SK-N-MC (cell line): ENCODE results near the gene AP5M1.

ENCODE experiments used
- EZH2 ChIP-seq: fragments of 200-600 bp; sonication (generic); IDR thresholded peaks from one replicate; pipeline ENCODE4 v1.6.1; 2017; ENCODE audit warnings: antibody characterized with exemption
- FOXP2 ChIP-seq: optimal IDR thresholded peaks from 2 replicates; pipeline ENCODE3; 2011; ENCODE audit warnings: mild to moderate bottlenecking, moderate library complexity; ENCODE audit not compliant: insufficient read depth; ENCODE audit errors: extremely low read length, control extremely low read depth
- POLR2AphosphoS5 ChIP-seq: IDR thresholded peaks from 2 replicates; pipeline ENCODE4 v1.6.1; 2012; ENCODE audit warnings: mild to moderate bottlenecking, low read depth, low read length, borderline replicate concordance

- TF ChIP-seq POLR2AphosphoS5 (no peak), EZH2 (no peak), FOXP2 (no peak)
These were observed 45.8 kb downstream of the AP5M1 start for GRCh38 chr14:57314396-57315089.
